Coronary artery (tissue), 2 donors: ENCODE measurements around the gene SRSF7.
"Not testable (repeated sequence)": the region's sequence is repeated elsewhere in the genome, so short reads cannot be mapped to it uniquely, and the experiment has no call there.

Source experiments
- DNase-seq: peaks from one replicate; pipeline ENCODE4 v3.0.0-alpha.2; 2017; ENCODE audit warnings: low spot score
- H3K27ac ChIP-seq, 2 donors: fragments of 200-600 bp; sonication (generic); one replicate each; pipeline ENCODE4 v1.5.1; 2016 to 2019
- H3K4me3 ChIP-seq: fragments of 200-600 bp; sonication (generic); 2 replicates; pipeline ENCODE4 v1.5.1; 2016; ENCODE audit warnings: mild to moderate bottlenecking, moderate library complexity
- TF ChIP-seq, protein P1 (sequence below): fragments of 200-600 bp; sonication (generic); IDR thresholded peaks from one replicate; pipeline ENCODE4 v1.5.1; 2019; ENCODE audit warnings: antibody characterized with exemption

Gene SRSF7

GRCh38 chr2:38775097-38775920 is 24.1 kb upstream of the SRSF7 start:
- Histone ChIP-seq H3K4me3 (no peak overlapping the region), H3K27ac (no peak overlapping the region)
- TF ChIP-seq, protein P1, sequence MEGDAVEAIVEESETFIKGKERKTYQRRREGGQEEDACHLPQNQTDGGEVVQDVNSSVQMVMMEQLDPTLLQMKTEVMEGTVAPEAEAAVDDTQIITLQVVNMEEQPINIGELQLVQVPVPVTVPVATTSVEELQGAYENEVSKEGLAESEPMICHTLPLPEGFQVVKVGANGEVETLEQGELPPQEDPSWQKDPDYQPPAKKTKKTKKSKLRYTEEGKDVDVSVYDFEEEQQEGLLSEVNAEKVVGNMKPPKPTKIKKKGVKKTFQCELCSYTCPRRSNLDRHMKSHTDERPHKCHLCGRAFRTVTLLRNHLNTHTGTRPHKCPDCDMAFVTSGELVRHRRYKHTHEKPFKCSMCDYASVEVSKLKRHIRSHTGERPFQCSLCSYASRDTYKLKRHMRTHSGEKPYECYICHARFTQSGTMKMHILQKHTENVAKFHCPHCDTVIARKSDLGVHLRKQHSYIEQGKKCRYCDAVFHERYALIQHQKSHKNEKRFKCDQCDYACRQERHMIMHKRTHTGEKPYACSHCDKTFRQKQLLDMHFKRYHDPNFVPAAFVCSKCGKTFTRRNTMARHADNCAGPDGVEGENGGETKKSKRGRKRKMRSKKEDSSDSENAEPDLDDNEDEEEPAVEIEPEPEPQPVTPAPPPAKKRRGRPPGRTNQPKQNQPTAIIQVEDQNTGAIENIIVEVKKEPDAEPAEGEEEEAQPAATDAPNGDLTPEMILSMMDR = no peak
- no peak for DNase-seq

DNA sequence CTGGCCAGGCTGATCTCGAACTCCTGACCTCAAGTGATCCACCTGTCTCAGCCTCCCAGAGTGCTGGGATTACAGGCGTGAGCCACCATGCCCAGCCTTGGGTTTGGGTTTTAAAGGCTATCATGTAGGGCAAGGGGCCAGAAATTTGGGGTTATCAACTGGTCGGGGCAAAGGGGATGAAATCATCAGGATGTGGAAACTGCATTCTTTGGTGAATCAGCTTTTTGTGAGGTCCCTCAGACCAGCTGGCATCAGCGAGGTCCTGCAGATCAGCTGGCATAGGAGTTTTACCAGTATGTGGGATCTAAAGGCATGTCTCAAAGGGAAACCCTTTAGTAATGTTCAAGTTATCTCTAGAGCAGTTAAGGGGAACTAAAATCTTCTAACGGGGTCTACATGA is 20.5 kb upstream of the SRSF7 start:
- H3K4me3 ChIP-seq = no peak overlapping the region
- DNase-seq = no peak

DNA sequence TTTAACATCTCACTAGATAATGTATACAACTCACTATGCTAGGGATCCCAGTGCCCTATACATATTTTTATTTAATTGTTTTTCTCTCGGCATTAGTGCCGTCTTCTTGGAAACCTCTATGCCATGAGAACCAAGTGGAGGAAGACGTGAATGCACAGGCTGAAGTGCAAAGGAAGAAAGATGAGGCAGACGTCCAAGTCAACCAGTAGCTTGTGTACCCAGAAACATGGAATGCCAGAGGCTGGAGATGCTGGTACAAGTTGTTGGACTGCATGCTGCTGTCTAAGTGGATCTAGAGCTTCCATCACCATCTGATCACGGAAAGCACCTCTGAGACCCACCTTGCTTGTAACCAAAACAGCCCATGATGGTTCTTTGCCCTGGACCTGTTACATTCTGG is 14.4 kb upstream of the SRSF7 start:
- no peak for DNase-seq
- TF ChIP-seq, protein P1 = no peak
- H3K27ac ChIP-seq = no peak overlapping the region
- H3K4me3 ChIP-seq = no peak overlapping the region

More for the DNA sequence above, 20.5 kb upstream of the SRSF7 start:
- no peak overlapping the region for H3K27ac ChIP-seq
- TF ChIP-seq, protein P1 = no peak

DNA sequence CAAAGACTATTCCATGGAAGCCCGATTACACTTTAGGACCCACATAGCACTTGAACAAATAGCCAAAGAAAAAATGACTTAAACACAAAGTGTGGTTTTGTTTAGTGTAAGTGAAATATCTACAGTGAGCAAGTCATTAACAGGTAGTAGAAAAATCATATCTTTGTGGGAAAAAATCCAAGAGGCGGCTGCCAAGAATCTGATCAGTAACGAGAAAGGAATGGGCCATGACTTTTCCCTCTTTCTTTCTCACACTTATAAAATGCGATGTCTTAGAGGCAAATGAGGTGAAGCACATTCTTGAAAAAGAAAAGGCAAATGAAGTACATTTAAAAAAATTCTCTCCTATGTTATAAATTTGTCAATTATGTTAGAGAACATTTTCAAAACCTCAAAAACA is 14.0 kb upstream of the SRSF7 start:
- no peak overlapping the region for H3K4me3 ChIP-seq
- TF ChIP-seq, protein P1 = no peak
- no peak overlapping the region for H3K27ac ChIP-seq
- no peak for DNase-seq

DNA sequence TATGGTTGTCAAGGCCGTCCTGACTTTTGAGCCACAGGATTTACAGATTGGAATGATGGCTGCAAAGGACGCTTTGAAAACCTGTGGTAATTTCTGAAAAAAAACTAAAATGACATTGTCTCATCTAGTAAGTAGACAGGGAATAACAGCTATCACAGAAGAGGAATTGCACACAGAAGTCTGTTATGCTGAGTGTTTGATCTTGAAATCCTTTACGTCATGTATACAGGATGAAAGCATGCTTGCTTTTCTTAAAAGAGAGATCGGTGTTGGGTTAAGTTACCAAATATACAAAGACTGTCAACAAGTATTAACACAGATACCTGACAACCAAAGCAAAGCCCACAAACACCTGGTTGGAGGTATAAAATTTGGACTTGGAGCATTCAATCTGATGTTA is 12.6 kb upstream of the SRSF7 start:
- Histone ChIP-seq H3K27ac (no peak overlapping the region), H3K4me3 (no peak overlapping the region)
- TF ChIP-seq, protein P1 = no peak
- no peak for DNase-seq

DNA sequence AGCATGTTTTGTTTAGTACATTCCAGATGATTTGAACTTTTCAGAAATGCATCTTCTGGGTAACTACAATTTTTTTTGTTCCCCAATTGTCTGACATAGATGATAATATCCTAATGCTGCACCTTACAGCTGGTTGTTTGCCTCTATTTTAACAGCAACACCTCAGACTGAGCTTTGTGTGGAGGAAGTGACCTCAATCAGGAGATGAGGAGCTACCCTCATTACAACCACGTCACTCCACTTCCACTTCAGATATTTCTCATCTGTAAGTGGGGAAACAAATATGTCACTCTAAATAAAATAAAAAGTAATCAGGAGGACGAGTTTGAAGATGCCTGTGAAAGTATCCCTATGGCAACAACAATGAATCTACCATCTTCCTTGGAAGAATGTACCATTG is 12.1 kb upstream of the SRSF7 start:
- TF ChIP-seq, protein P1 = no peak
- Histone ChIP-seq H3K4me3 (no peak overlapping the region), H3K27ac (no peak overlapping the region)
- no peak for DNase-seq

- H3K4me3 ChIP-seq, H3K27ac ChIP-seq, DNase-seq: not testable (repeated sequence)
These were observed 4.7 kb upstream of the SRSF7 start for GRCh38 chr2:38755891-38756290.
